GM23248 (cell line): ENCODE results near the gene TRPV3.

Experiments used
- EZH2 ChIP-seq: fragments of 200-600 bp; sonication (generic); IDR thresholded peaks from 2 replicates; pipeline ENCODE4 v1.6.1; 2018; ENCODE audit warnings: antibody characterized with exemption, mild to moderate bottlenecking; ENCODE audit not compliant: insufficient read depth, poor library complexity, severe bottlenecking
- EZH2phosphoT487 ChIP-seq: fragments of 200-600 bp; sonication (generic); IDR thresholded peaks from 2 replicates; pipeline ENCODE4 v1.6.1; 2018; ENCODE audit warnings: antibody characterized with exemption, moderate library complexity, mild to moderate bottlenecking, low read depth; ENCODE audit not compliant: insufficient read depth

DNA sequence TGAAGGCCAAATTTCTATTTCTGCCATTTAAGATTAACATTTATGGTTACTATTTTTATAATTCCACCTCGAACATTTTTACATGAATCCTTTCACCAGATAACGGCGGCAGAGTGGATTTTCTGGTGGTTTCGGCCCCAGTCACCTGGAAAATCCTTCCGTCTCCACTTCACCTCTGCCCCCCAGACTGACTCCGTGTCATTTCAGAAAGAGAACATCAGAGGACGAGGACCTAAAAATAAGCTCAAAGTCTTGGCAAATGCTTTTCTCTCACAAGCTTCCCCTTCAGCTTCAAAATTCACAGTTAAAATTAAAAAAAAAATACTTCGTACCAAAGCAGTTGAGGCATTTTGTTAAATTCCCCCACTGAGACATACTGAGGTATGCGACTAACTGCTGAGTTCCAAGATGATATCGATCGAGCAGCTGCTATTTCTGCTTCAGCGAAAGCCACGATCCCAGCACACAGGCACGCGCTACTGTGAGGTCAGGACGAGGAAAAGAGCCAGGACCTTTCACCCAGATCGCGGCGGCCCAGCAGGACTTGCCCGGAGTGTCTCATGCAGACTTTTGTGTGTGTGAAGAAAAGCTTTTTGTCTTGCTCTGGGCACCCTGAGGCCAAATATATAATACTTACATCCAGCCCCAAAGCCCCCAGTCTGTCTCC lies 45.0 kb downstream of the TRPV3 start:
- no peak for TF ChIP-seq EZH2phosphoT487
- no peak for TF ChIP-seq EZH2
